Type B pancreatic cell (in vitro differentiated cells): ENCODE results near the gene PPP2R2B. TPM values are rescaled to one million over a fixed set of nuclear protein-coding genes. Genes with fewer than 3 reads are reported as not detected.

Source experiments
- DNase-seq: peaks from one replicate; pipeline ENCODE4 v3.0.0; 2021; ENCODE audit warnings: mixed read lengths; ENCODE audit not compliant: unreplicated experiment; ENCODE audit errors: extremely low spot score
- H3K27ac Mint-ChIP-seq: 2 replicates; pipeline ENCODE4 v1.8.0; 2021; ENCODE audit warnings: mild to moderate bottlenecking, mixed read lengths
- H3K27me3 Mint-ChIP-seq: 2 replicates; pipeline ENCODE4 v1.8.0; 2021; ENCODE audit warnings: mixed read lengths
- H3K36me3 Mint-ChIP-seq: 2 replicates; pipeline ENCODE4 v1.8.0; 2021; ENCODE audit warnings: mixed read lengths
- H3K4me1 Mint-ChIP-seq: one replicate; pipeline ENCODE4 v1.8.0; 2021; ENCODE audit warnings: mixed read lengths; ENCODE audit not compliant: unreplicated experiment
- H3K4me3 Mint-ChIP-seq: 2 replicates; pipeline ENCODE4 v1.8.0; 2021; ENCODE audit warnings: mild to moderate bottlenecking, mixed read lengths
- H3K9me3 Mint-ChIP-seq: 2 replicates; pipeline ENCODE4 v1.8.0; 2021; ENCODE audit warnings: mixed read lengths
- total RNA-seq: library from RNA; stranded (reverse); gene quantifications from 2 replicates; pipeline ENCODE4 v1.2.1, GENCODE V29; 2021; ENCODE audit warnings: low replicate concordance
- TF ChIP-seq, protein P1 (sequence below): fragments of 200-600 bp; sonication (generic); conservative IDR thresholded peaks from 2 replicates; pipeline ENCODE4 v1.5.0; 2021; ENCODE audit warnings: antibody characterized with exemption, mild to moderate bottlenecking

The PPP2R2B gene
- total RNA-seq, 1 donor from 2014 or later: 29.1 TPM

DNA sequence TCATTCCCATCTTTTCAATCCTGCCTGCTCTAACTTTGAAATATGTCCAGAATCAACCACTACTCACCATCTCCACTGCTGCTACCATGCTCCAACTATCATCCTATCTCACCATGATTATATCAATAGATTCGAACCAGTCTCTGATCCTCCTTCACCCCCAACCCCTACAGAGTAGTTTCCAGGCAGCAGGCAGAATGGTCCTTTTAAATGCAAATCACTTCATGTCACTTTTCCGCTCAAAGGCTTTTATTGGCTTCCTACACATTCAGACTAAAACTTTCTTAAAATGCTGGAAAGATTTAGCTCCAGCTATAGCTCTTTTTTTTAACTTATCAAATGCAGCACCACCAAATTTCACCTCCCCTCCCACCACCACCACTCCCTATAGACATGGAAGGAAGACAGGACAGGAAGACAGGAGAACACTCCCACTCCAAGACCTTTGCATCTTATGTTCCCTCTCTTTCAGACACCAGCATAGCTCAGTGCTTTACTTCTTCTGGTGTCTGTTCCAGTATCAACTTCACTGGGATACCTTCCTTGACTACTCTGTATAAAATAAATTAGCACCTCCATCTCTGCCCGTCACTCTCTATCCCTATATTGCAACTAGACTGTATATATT is 9.9 kb upstream of the PPP2R2B start:
- H3K36me3 Mint-ChIP-seq: no peaks in the 10 kb centered on the region
- H3K4me1 Mint-ChIP-seq: peaks cover 24% of the 10 kb centered on the region
- no peak for DNase-seq
- no peaks in the 10 kb centered on the region for H3K27me3 Mint-ChIP-seq
- TF ChIP-seq, protein P1, sequence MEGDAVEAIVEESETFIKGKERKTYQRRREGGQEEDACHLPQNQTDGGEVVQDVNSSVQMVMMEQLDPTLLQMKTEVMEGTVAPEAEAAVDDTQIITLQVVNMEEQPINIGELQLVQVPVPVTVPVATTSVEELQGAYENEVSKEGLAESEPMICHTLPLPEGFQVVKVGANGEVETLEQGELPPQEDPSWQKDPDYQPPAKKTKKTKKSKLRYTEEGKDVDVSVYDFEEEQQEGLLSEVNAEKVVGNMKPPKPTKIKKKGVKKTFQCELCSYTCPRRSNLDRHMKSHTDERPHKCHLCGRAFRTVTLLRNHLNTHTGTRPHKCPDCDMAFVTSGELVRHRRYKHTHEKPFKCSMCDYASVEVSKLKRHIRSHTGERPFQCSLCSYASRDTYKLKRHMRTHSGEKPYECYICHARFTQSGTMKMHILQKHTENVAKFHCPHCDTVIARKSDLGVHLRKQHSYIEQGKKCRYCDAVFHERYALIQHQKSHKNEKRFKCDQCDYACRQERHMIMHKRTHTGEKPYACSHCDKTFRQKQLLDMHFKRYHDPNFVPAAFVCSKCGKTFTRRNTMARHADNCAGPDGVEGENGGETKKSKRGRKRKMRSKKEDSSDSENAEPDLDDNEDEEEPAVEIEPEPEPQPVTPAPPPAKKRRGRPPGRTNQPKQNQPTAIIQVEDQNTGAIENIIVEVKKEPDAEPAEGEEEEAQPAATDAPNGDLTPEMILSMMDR: no peak
- H3K9me3 Mint-ChIP-seq: no peaks in the 10 kb centered on the region
- no peak overlapping the region for H3K4me3 Mint-ChIP-seq
- H3K27ac Mint-ChIP-seq: no peak overlapping the region

DNA sequence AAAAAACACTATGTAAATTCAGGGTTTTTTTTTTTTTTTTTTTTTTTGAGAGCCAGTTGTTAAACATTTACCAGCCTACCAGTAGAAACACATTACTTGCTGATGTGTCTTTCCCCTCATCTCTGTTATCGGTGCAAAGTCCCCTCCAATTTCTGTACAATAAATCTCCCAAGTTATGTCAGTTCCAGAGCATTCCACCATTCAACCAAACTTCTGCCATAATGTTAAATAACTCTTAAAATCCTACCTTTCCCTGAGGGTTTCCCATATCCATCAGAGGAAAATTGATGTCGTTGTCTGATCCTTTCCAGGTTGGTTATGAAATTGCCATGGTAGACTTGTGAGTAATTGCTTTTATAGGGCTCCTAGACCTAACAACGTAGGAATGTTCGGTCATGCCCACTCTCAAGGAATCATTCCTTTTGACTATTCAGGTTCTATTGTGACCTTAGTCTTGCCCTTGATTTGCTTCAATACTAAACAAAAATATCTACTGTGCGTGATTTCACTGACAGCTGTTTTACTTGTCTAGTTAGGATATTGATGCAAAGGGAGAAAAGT is 5.6 kb upstream of the PPP2R2B start:
- Mint-ChIP-seq H3K27ac (peak overlapping the region; percentile 6), H3K27me3 (peaks cover 13% of the 10 kb centered on the region), H3K9me3 (no peaks in the 10 kb centered on the region), H3K4me3 (peak overlapping the region; percentile 11), H3K4me1 (peaks cover 16% of the 10 kb centered on the region), H3K36me3 (no peaks in the 10 kb centered on the region)
- TF ChIP-seq, protein P1: no peak
- no peak for DNase-seq

DNA sequence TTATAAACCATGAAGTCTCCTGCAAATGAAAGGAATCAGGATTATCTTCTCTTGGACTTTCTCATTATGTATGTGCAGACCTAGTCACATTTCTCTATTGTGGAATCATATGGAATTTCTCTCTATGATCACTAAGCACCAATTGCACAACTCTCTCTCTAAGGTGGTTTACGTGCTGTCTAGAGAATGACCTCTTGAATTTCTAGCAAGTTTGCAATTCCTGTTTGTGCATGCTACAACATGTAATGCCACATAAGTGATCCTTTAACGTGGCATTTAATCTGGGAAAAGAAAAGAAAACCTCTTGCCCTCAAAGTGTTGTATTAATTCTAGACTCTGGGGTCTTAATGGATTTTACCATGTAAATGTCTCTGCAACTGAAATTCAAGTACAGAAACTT is 5.0 kb upstream of the PPP2R2B start:
- TF ChIP-seq, protein P1: no peak
- Mint-ChIP-seq H3K4me1 (peaks cover 14% of the 10 kb centered on the region), H3K27me3 (peaks cover 18% of the 10 kb centered on the region), H3K9me3 (no peaks in the 10 kb centered on the region), H3K4me3 (no peak overlapping the region), H3K36me3 (no peaks in the 10 kb centered on the region), H3K27ac (no peak overlapping the region)
- DNase-seq: no peak

DNA sequence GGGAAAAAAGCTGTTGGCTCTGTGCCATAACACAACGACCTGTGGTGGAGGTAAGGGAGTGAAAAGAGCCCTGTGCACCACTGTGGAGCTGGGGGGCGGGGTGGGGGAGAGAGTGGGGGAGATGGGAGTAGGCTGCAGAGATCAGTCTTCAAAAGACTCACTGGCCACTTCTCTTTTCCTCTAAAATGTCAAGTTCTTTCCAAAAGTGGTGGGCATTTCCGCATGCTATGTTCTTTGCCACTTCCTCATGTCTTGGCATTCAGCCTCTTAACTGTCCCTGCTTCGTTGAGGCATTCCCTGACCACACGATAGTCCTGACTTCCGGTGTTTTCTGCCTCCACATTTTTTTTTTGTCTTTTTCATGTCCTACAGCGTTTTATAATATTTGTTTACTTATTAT is 2.4 kb upstream of the PPP2R2B start:
- Mint-ChIP-seq H3K4me3 (no peak overlapping the region), H3K27me3 (peaks cover 33% of the 10 kb centered on the region), H3K9me3 (no peaks in the 10 kb centered on the region), H3K36me3 (no peaks in the 10 kb centered on the region), H3K27ac (no peak overlapping the region), H3K4me1 (peaks cover 20% of the 10 kb centered on the region)
- TF ChIP-seq, protein P1: no peak
- no peak for DNase-seq

DNA sequence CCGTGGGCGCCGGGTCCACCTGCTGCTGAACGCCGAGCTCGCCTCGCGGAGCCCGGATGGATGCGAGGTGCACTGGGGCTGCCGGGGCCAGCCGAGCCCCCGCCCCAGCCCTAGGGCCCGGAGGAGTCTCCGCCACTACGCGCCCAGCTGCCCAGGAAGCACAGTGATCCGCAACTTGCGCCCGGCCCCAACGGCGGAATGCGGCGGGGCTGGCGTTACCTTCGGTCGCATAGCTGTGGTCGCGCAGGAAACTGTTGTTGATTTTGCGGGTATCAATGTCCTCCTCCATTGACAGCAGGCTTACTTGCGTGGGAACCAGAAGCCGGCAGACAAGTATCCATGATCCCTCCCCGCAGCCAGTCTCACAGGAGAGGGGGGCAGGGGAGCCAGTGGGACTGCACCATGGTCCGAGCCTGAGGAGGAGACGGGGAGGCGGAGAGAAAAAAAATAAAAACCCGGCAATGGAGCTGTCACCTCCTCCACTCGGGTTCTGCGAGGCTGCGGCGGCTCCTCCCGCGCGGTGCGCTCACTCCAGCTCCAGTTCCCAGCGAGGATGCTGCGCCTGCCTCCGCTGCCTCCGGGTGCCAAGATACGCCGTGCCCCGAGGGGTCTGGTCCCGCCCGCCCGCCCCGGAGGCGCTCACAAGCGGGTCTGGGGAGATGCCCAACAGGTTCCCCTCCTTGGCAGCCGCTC is 628 bp downstream of the PPP2R2B start:
- no peak for DNase-seq
- H3K9me3 Mint-ChIP-seq: no peaks in the 10 kb centered on the region
- peaks cover 12% of the 10 kb centered on the region for H3K4me1 Mint-ChIP-seq
- H3K36me3 Mint-ChIP-seq: peaks cover 9% of the 10 kb centered on the region
- peak overlapping the region; percentile 94 for H3K4me3 Mint-ChIP-seq
- peak overlapping the region; percentile 66 for H3K27ac Mint-ChIP-seq
- H3K27me3 Mint-ChIP-seq: peaks cover 49% of the 10 kb centered on the region
- TF ChIP-seq, protein P1: no peak
